AG08395 (cell line): Measurements from ENCODE around the gene ZNF474.

Experiments used
- DNase-seq: peaks from one replicate; pipeline ENCODE4 v3.0.0; 2012; ENCODE audit warnings: mixed read lengths, low spot score

Gene ZNF474

DNA sequence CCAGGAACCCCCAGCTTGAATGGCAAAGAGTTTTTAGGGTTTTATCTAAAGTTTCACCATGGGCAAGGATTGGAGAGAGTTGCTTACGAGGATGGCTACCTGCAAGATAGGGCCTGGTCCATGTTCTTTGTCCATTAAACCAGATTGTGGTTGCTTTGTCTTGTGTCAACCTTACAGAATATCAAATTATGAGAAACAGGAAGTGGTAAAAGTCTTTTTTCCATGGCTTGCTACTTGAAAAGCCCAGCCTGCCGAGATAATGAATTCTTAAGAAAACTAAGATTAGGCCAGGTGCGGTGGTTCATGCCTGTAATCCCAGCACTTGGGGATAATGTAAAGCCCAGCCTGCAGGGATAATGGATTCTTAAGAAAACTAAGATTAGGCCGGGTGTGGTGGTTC is 24.4 kb downstream of the ZNF474 start:
- no peak for DNase-seq

DNA sequence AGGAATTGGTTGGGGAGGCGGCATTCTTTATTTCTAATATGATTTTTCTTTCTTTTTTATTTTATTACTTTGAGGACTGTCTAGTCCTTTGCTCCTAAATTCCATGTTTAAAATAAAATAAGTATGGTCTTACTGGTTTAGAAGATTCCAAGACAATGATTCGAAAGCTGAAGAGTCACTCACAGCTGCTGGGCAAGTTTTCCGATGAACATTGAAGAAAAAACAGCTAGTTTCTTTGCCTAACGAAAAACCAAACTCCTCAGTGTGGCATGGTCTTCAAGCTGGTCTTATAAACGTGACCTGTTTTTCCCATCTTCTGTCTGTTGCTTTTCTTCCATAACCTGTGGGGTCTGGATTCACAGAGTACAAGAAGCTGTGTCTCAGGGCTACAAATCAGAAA is 25.1 kb downstream of the ZNF474 start:
- no peak for DNase-seq

DNA sequence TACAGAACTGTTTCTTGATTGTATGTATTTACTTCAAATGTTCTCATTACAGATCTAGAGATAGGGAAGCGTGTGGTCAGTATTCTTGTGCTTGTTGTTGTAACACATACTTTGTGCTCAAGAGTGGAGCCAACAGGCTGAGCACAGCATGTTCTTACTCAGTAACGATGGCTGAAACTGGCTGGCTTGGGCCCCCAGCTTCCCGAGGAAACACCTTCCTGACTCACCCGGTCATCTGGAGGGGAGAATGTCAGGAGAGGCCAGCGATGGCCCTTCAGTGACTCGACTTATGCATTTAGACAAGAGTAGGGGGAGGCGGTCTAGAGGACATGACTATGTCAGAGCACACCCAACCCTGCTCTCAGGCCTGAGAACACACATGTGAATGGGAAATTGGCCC is 25.6 kb downstream of the ZNF474 start:
- DNase-seq, result peak; percentile 34

DNA sequence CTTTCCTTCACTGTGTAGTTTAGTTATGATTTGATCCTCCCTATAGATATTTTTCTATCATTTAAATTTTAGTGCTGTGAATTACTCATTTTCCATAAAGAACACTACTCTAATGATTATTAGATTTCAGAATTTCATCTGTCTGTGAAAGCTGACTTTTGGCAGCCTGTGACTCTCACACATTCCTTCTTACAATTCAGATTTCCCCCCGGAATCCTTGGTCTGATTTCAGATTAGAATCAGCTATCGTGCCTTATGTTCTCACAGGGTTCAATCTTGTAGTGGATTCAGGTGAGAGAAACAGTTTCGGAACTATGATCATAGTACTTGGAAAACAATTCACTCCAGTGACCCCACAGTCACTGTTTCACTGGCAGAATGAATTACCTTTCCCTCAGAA is 26.2 kb downstream of the ZNF474 start:
- no peak for DNase-seq

DNA sequence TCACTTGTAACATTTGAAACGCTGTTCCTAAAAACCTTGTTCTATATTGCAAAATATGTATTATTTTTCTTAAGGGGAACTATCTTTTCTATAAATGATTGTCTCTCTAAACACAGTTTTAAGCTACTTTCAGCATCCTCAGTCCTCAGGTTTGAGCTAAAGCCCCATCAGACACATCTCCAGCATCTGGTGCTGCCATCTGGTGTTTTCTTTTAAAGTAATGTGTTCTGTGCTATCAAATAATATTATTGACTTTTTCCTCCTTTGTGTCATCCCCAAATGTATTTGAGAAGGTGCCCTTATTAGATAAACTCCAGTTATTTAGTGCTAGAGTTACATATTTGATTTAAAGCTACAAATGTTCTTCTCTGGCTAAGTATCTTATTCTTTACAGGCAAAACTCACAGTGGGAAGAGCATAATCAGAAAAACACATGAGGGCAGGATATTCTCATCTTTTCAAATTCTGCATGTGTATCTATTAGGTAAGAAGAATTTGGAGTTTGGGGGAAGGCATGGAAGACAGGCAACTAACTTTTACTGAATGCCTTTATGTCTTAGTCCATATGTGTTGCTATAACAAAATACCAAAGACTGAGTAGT is 27.5 kb downstream of the ZNF474 start:
- peak; percentile 54 for DNase-seq

DNA sequence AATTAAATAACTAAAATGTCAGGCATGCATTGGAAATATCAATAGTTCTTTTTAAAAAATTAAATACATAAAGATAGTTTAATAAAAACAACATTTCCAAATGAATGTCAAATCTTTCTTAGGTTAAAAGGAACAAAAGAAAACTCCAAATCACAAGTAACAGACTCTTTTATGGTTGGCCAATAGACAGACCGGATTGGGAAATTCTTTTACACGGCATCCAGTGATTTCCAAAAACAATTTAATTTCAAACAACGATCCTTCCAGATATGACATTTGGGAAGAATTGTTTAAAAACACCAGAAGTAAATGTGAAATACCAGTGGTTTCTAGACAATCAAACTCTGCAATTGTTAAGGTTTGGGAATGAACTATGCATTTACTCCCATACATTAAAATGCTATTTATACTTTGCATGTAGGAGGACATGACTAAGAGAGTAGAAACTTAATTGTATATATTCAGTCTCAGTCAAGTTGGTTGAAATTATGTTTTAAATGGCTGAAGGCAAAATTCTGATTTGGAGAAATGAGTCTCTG is 32.8 kb downstream of the ZNF474 start:
- DNase-seq, result no peak

DNA sequence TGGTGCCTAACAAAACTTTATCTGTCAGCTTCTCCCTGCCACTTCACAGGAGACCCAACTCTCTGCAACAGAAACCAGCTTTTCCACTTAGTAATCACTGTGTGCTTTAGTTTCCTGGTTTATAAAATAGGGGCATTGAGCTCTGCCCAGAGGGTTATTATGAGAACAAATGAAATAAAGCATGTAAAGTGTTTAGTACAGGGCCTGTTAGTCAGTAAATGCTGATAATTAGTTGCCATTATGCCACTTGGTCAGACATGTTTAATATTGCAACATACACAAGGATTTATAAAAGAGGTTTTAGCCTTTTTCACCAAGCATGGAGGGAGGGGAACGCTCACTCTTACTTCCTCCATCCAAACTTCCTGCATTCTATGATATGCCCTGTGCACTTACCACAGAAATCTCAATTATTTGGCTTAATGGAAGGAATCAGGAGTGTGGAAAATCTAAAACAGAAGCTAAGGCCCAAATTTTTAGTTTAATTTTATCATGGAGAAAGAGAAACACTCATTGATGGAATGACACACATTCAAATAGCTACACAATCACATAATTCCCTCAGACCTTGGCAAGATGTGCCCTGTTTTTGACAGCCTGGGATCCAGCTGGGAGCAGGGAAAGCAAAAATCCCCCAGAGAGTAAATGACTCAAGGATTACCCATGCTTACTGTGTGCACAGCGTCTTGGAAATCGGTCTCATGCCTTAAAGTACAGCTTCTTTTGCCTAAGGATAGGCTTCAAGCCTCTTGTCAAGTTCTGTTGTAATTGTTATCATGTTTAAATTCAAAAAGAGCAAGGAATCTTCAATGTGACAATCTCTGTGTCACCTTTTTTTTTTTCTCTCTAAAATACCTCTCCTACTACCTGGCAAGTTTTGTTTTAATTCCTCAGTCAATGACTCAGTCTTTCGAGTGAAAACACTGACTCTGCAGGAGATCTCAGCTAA is 34.0 kb downstream of the ZNF474 start:
- DNase-seq, result peak; percentile 94

DNA sequence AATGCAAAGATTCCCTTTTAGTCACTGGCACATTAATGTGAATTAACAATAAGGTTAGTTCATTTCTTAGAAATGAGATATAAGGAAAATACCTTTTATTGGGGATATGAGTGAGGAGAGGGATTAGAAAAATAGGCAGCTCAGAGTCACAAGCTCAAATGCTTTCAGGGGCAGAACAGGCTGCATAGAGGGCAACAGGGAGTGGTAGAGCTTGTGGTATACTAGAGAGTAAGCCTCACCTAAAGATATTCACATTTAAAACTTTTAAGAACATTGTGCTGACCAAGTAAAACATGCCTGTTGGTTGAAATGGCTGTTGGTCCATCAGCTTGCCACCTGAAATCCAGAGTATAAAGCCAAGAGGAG is 34.7 kb downstream of the ZNF474 start:
- DNase-seq, result no peak

DNA sequence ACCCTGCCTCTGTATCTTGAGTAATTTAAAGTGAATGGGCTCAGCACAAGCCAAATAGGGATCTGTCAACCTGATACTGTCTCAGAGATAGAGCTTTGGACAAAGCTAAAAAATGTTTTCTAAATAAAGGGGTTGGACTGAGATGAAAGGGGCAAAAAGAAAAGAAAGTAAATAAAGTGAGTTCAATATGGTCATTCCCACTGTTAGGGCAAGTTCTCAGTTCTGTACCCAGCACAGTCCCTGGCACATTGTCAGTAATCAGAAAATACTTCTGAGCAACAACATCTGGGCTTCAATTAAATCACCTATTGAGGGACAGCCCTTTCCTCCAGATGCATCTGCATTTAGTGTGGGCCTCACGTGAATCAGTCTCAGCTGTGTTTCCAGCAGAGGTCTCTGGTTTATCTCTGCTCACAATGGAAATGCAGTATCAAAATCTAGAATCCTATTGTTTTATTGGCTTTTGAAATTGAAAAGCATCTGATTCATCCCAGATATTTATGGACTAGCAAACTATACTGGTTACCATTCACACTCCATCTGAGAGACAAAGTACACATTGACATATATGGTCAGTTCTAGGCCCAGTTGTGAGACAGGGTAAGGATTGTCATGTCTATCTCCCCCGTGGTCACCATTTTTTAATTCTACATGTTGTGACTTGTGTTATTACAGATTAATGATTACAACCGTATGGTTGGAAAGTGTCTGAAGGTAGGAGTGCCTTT is 35.6 kb downstream of the ZNF474 start:
- DNase-seq, result no peak

DNA sequence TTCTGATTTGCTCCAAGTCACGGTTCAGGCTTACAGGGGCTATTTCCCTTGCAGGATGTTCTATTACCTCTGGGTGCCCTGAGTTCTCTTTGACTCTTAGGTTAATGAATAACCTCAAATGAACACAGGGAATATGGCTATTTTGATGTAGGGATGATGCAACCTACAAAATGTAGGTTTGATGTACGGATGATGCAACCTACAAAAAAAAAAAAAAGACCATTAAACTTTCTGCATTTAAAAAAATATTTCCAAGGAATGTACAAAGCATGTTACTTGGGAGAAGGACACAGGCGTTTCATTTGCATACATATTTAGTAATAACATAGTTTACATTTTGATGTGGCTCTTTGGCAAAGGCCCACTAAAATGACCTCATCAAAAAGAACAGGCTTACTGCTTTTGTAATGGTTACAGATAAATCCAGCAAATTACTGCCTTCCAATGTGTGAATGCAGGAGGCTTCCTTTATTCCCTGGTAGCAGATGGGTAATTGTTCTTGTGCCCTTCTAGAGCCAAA is 36.3 kb downstream of the ZNF474 start:
- no peak for DNase-seq

DNA sequence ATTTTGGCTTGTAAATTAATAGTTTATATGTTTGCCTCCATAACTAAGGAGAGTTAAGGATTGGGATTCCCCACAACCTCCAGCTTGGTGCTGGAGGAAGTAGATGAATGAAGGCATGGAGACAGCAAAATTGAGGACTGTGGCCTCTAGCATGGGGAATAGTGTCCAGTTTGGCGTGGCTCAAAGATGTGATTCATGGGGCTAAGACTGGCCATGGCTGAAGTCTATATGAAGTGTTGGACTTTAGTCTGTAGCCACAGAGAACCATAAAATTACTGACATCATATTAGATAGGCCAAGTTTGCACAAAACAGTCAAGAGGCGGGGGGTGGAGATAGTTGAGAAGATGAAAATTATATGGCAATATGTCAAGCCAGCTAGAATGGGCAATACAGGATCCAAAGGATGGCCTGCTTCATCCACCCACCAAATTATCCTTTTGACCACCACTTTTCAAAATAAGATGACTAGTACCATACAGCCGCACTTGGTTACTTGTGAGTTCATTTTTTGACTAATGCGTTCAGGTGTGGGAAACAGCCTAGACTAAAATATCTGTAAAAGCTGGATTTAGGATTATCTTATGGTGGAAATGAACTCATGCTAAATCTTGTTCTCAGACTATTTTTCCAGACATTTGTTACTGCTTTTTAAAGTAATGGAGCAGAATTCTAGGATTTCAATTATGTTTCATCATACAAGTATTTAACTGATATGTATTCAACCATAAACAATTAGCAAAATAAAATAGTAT is 40.2 kb downstream of the ZNF474 start:
- DNase-seq, result no peak

DNA sequence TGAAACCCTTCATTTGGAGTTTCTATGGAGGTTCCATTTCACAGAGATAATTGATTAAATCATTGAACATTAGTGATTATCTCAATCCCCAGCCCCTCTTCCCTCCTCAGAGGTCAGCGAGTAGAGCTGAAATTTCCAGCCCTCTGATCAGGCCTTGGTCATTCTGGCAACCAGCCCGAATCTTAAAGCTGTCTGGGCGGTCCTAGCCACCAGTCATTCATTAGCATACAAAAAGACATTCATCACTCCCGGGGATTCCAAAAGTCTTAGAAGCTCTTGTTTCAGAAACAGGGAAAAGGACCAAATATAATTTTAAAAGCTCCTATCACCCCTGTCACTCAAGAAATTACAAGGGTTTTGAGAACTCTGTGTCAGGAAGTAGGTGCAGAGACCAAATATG is 41.3 kb downstream of the ZNF474 start:
- DNase-seq, result no peak

DNA sequence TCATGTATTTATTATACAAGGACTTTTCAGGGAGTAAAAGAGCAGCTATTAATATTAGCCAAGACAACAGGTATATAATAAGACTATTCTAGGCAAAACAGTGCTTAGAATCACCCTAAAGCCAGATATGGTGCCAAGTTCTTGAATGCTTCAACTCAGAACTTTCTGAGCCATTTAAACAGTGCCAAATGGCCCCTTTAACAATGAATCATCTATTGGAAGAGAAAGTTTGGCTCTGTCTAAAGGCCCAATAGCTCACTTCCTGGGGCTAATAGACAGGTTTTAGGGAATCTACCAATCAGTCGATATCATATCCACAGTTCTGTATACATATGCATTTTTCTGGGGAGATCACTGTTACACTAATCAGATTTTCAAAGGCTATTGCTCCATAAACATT is 42.9 kb downstream of the ZNF474 start:
- DNase-seq, result no peak

DNA sequence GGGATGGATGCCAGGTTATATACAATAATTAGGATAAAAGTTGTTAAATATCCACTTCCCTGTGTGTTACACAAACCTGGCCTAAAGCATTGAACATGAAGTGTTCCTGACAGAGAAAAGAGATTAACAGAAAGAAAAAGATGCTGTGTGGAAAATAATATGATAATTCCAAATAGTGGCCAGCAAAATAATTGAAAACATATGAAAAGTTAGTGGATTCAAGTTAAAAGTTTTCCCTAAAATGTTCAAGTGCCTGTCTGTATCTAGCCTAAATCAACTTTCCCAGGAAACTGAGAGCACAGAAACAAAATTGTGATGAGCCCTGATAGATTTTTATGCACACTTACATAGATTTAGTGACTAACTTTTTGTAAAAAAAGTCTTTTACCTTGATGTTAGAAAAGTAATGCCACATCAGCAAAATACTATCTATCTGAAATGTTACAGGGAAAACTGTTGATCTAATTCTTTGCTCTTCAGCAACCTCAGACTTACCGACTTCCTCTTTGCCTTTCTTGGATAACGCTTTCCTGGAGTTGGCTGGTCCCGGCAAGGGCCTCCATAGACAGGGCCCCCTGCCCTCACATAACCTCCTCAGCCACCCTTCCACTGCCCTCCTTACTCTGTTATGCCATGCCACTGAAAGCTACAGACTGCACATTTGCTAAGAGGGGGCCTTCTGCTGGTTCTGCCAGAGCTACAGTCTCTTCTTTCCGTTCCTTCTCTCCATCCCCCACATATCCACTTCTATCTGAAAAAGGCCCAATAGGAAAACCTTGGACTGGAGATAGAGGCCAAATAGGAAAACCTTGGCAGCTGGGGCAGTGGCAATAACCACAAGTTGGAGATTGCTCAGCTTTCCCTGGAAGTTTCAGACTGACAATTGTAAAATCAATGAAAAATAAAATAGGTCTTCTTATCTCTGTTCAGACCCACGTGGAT is 44.4 kb downstream of the ZNF474 start:
- no peak for DNase-seq

DNA sequence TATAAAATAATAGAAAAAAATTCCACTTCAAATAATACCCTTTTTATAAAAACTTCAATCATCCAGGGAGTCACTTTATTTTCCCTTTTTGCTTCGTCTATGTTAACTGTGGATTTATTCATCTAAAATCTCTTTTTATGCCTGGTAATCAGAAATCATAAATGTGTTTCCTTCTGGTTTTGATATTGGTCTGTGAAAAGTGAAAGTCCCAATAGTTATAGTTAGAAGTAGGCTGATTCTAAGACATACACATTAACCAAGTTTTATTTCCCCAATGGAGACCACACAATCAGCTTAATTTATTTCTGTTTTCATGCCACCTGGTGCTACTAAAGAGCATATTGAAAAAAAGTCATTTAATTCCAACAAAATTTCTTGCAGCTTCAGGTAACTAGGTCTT is 45.7 kb downstream of the ZNF474 start:
- DNase-seq, result no peak

DNA sequence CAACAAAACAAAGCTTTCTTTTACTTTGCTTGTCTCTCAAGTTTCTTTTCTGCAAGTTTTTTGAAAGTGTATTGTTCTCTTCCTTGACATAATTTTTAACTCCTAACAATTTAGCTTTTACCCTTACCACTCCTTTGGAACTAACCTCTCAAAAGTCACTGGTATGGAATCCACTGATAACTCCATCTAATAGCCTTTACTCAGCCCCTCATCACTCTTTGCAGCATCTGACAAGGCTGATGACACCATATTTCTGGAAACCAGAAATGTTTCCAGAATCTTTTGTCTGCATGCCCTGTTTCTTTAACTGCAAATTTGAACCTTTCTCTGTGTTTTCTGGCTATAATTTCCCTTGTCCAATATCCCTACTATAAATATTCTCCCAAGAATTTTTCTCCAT is 46.5 kb downstream of the ZNF474 start:
- no peak for DNase-seq

DNA sequence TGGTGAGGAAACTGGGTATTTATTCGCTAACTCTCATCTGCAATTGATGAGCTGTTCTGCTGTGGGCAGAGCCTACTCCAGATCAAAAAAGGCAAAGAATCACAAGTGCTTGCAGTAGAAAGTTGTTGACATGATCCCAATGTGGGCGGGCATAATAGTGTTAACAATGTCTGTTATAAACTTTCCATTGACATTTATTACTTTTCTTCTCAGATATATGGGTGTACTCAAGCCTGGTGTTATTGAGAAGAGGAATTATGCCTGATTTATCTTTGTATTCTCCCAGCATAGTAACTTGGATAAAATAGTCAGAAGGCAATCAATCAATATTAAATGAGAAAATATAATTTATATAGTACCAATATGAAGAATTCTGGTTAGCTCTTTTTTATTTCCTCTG is 47.8 kb downstream of the ZNF474 start:
- DNase-seq, result no peak

DNA sequence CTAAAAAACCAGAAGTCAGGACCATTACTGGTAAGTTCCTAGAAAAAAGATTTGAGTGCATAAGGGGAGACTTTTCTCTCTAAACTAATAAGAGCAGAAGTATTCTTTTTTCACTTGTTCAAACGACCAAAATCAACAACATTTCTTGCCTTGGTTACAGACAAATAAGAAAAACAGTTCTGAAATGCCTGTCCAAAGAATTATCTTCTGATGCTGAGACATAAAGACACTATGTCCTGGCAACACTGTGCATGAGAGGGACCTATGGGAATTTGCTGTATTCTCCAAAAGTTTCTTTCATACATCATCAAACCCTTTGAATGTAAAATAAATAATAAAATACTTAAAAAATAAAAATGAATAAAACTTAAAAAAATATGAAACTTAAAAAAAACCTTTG is 50.4 kb downstream of the ZNF474 start:
- no peak for DNase-seq

DNA sequence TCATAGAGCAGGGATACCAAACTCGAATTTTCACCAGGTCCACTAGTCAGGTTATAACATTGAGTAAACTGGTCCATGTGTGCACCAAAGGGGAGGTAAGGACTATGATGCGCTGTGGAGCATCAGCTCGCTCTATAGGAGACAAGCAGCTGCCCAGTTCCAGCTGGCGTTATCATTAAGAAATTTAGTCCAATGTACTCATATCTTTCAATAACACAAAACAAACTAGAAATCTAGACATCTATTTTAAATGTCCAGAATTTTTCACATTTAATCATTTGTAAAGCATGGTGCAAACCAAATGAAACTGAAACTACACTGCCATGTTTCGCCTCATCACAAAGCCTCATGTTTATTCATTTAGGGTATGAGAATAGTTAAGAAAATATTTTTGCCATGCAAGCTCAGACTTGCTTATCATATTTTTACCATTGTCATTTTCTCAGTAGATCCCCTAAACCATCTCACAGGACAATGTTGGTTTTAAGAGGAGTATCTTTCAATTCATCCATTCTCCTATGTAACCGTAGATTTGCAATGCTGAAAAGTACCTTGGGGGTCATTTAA is 50.9 kb downstream of the ZNF474 start:
- no peak for DNase-seq

DNA sequence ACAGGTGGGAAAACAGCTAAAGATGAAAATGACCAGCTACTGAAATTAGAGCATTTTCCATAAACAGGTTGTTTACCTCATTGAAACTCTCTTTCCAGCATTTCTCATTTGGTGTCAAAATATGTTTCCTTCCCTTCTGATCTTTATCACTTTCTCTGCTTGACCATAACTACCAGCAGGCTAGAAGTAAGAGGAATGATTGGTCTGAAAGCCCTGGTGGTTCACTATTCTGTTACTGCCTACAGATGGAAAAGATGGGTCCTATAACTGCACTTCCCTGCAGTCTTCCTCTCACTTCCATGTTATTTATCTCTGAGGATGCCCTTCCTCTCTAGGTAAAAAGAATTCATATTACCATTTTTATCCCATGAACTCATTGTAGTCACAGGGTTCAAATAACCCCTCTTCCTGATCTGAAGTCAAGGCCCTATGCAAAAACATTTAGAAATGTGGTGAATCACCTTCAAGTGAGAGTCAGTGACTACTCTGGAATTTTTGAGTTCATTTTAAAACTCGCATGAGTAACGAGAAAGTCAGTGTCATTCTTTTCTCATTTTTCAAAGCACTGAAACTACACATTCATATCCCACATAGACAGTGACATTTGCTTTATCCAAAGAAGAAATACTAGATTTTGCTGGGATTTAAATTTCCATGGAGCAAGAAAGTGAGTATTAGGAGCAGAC is 51.7 kb downstream of the ZNF474 start:
- peak; percentile 76 for DNase-seq
